GM18526 (cell line): ENCODE data around the gene COX6A1.

Experiments used
- POLR2A ChIP-seq: IDR thresholded peaks from 3 replicates; pipeline ENCODE4 v1.6.1; 2011; ENCODE audit not compliant: insufficient read length; ENCODE audit errors: extremely low read depth

Gene COX6A1

DNA sequence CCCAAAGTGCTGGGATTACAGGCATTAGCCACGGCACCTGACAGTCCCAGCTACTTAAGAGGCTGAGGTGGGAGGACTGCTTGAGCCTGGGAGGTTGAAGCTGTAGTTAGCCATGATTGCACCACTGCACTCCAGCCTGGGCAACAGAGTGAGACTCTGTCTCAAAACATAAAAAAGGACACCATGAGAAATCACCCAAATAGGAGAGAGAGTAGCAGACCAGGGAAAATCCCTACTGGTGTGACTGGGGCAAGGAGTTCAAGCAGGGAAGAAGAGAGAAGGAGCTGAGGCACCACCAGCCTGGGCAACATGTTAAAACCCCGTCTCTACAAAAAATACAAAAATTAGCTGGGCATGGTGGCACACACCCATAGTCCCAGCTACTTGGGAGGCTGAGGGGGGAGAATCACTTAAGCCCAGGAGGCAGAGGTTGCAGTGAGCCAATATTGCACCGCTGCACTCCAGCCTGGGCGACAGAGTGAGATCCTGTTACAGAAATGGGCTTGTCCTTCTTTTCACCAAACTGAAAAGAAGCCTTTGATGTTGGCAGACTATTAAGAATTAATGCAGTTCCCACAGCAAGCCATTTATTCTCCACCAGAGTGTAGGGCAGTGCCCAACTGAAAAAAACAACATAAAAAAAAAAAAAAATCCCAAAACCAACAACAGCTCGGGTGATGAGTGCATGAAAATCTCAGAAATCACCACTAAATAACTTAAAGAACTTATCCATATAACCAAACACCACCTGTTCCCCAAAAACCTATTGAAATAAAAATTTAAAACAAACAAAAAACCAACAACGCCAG lies 36.1 kb downstream of the COX6A1 start:
- no peak for TF ChIP-seq POLR2A

DNA sequence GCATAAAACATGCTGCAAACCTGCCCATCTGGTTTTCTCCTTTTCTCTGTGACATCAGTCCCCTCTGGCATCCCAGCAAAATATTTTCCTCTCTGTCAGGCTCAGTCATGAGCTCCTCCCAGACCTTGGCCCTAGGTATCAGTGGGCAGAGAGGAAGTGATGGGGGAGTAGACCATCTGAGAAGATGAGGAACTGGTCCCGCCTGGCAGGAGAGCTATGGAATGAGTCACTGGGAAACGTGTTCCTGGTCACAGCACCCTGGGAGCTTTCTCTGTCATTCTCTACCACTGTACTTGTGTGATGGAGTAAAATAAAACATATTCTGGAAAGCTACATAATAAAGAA lies 36.7 kb downstream of the COX6A1 start:
- no peak for TF ChIP-seq POLR2A

DNA sequence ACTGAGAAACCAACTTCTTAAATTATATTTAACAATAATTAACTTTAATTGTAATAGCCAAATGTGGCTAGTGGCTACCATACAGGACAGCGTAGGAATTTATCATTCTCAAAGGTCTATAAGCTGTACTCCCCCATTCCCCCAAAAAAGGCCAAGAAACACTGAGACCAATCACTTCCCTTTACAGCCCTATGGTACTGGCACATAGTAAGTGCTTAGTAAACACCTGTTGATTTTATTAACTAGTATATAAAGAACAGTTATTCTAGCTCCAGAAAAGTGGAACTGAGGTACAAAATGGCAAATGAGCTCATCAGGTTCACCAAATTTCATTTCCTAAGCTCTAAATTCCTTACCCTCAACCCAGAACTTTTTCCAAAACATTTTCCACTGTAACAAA lies 37.7 kb downstream of the COX6A1 start:
- TF ChIP-seq POLR2A, result no peak

DNA sequence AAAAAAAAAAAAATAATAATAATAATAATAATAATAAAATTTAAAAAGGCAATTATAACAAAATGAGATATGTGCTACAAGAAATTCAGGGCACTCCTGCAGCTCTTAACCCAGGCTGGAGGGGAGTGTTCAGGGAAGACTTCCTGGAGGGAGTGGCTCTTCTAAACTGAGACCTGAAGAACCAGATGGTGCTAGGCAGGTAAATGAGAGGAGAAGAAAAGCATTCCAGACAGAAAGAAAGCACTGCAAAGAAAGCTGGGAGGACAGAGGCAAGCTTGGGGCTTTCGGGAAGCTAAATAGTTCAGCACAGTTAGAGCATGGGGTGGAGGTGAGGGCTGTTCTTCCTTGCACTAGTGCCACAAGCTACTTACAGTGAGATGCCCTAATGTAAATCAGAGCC lies 41.5 kb downstream of the COX6A1 start:
- no peak for TF ChIP-seq POLR2A

DNA sequence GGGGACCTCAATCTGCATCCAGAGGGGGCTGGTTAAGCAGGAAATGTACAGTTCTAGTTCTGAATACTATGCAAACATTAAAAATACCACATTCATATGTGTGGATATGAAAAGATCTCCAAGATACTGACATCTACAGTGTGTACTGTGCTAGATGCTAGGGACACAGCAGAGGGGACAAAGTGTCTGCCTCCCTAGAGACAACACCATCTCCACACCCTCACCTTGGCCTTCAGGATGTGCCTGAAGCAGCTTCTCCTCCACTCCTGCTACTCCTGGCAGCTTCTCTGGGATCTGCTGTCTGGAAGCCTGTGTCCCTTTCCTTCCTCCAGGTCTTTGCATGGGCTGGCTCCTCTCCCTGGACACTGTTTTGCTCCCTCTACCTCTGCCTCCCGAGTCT lies 42.3 kb downstream of the COX6A1 start:
- no peak for TF ChIP-seq POLR2A

DNA sequence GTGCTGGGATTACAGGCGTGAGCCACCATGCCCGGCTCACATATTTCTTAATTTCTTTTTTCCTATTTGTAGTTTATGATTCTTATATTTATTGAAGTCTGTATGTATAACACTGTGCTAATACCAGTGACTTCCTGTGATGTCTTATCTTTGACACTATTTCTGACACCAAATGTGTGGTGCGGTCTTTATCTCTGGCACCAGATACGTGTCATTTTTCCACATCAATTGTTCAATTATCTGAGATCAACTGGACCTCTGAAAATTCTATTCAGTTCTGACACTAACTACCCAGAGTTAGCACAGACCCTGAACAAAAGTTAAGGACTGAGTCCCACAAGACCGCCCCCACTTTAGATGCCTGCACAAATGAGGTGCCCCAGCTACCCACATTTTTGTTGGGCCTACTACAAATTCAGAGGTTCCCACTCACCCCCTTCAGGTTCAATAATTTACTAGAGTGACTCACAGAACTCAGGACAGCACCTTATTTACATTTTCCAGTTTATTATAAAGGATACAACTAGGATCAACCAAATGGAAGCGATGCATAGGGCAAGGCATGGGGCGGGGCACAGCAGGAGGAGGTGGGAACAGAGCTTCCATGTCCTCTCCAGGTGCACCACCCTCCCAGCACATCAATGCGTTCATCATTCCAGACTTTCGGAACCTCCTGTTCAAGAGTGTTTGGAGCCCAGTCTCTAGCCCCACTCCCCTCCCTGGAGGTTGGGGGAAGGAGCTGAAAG lies 43.3 kb downstream of the COX6A1 start:
- no peak for TF ChIP-seq POLR2A

DNA sequence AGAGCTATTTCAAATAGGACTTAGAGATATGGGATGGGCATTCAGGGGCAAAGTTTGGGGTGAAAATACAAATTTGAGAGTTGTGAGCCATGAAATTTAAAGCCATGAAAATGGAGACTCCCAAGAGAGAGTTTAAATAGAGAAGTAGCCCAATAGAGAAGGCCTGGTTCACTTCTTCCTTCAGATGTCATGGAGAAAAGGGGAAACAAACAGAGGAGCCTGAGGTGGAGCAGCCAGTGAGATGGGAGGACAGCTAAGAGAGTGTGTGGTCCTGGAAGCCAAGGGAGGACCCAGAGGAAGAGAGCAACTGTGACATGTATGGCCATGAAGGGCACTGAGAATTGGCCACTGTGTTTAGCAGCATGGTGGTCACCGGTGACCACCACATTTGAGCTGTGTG lies 45.7 kb downstream of the COX6A1 start:
- no peak for TF ChIP-seq POLR2A

DNA sequence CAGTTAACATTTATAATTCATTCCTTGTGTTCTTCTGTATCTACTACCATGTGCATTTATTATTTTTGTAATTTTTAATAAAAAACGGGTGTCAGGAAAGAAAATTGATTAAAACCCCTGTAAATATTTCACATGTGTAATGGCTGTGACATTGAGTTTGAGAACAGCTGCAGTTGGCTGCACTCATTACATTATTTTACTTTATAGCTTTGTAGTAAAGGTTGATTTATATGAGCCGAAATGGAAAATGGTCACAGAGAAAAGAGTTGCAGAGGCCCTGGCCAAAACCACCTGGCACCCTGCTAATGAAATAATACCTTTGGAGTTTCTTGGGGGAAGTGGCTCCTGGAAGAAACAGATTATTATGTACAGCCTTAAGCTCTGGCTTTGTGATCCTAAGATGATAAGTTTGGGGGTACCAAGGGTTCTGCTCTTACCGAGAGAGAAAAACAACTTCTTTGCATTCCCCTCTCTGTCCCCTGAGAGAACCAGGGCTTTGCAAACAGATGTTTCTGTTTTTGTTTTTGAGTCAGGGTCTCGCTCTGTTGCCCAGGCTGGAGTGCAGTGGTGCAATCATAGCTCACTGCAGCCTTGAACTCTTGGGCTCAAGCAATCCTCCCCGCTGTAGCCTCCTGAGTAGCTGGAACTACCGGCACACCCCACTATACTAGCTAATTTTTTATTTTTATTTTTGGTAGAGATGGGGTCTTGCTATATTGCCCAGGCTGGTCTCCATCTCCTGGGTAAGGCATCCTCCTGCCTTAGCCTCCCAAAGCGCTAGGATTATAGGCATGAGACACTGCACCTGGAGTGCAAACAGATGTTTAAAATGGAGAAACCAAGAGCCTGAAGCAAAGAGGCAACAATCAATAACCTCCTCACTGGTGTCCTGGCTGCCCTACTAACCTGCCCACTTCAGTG lies 48.3 kb downstream of the COX6A1 start:
- TF ChIP-seq POLR2A, result no peak

DNA sequence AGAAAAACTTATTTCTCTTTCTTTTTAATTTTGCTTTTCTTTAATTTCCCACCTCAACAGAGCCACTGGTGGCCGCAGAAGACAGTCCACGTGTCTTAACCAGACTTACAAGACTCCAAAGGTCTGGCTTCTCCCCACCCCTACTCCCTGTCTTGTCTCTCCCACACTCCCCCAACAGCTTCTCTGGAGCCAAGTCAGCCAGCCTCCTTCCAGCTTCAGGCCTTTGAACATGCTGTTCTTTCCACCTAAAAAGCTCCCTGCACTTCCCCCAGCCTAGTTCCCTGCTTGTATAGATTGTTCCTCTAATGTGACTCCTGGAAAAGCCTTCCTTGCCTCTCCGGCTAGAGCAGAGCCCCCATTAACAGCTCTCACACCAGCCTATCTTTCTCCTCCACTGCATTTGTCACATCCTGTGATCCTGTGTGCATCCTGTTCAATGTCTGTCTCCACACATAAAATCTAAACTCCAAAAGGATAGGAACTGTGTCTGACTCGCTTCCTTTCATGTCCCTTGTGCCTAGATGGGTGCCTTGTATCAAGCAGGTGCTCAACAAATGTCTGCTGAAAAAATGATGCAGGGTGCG lies 50.2 kb downstream of the COX6A1 start:
- TF ChIP-seq POLR2A, result no peak

DNA sequence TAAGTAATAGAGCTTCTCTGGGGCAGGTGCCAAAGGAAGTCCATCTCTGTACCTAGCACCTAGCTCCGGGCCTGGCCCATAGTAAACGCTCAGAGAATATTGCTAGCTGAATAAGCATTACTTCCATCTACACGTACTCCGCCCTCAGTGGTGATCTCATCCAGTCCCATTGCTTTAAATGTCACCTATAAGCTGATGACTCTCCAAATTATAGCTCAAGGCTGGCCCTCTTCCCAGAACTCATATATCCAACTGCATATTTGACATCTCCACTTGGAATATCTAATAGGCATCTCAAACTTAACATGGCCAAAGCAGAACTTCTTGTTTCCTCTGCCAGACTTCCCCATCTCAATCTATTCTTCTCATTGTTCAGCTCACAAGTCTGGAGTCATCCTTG lies 51.1 kb downstream of the COX6A1 start:
- TF ChIP-seq POLR2A, result no peak

DNA sequence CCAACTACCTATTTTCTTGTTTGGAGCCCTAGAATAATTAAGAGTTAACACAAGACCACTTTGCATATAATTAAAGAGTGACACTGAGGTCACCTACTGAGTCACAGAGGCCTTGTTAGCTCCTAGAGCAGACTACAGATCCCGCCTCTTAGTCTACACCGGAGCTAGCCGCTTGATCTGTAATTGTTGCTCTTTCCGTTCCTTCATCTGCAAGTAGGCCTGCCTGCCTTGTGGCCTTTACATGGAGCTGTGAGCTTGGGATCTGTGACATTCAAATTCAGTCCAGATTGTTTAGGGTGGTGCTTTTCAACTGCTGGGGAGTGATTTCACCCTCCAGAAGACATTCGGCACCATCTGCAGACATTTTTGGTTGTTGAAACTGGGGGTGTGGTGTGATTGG lies 52.4 kb downstream of the COX6A1 start:
- TF ChIP-seq POLR2A, result no peak
